Ascending aorta (tissue), 2 donors: ENCODE measurements around the gene CRHR2. TPM values are rescaled to one million over a fixed set of nuclear protein-coding genes. Genes with fewer than 3 reads are reported as not detected.

Source experiments
- DNase-seq, 2 donors: peaks; one replicate each; pipeline ENCODE4 v3.0.0-alpha.2; 2019; ENCODE audit warnings: low spot score in 2 of 2
- H3K27ac ChIP-seq, 2 donors: fragments of 200-600 bp; sonication (generic); one replicate each; pipeline ENCODE4 v1.5.1; 2016 to 2017; ENCODE audit warnings: mild to moderate bottlenecking in 1 of 2
- H3K27me3 ChIP-seq: fragments of 200-600 bp; sonication (generic); one replicate; pipeline ENCODE4 v1.5.1; 2017
- H3K36me3 ChIP-seq, 2 donors: fragments of 200-600 bp; sonication (generic); one replicate each; pipeline ENCODE4 v1.5.1; 2016
- H3K4me1 ChIP-seq, 2 donors: fragments of 200-600 bp; sonication (generic); one replicate each; pipeline ENCODE4 v1.5.1; 2016 to 2017; ENCODE audit warnings: mild to moderate bottlenecking in 1 of 2
- H3K4me3 ChIP-seq, 2 donors: fragments of 200-600 bp; sonication (generic); one replicate each; pipeline ENCODE4 v1.5.1; 2016 to 2017; ENCODE audit warnings: mild to moderate bottlenecking in 1 of 2
- H3K9me3 ChIP-seq, 2 donors: fragments of 200-600 bp; sonication (generic); one replicate each; pipeline ENCODE4 v1.5.1; 2016
- intact Hi-C: fragments of 100-400 bp; cut with DNase I; formaldehyde crosslinking; loops from one replicate; pipeline ENCODE4 v1.15.1; 2023
- total RNA-seq: library from RNA; depleted of rRNA; stranded (reverse); fragments of >200 nt; gene quantifications from one replicate; pipeline ENCODE4 v1.1.0, GENCODE V29; 2016
- TF ChIP-seq, protein P1 (sequence below), 3 experiments: fragments of 200-600 bp in 2 of 3; fragments of 450-650 bp in 1 of 3; sonication (generic) in 2 of 3; IDR thresholded peaks; one replicate each; pipeline ENCODE4 v1.5.1; 2016 to 2019; ENCODE audit warnings: antibody characterized with exemption in 3 of 3, mild to moderate bottlenecking in 1 of 3, moderate library complexity in 1 of 3

The CRHR2 gene
- total RNA-seq, 1 donor from 2014 or later: 3.1 TPM

DNA sequence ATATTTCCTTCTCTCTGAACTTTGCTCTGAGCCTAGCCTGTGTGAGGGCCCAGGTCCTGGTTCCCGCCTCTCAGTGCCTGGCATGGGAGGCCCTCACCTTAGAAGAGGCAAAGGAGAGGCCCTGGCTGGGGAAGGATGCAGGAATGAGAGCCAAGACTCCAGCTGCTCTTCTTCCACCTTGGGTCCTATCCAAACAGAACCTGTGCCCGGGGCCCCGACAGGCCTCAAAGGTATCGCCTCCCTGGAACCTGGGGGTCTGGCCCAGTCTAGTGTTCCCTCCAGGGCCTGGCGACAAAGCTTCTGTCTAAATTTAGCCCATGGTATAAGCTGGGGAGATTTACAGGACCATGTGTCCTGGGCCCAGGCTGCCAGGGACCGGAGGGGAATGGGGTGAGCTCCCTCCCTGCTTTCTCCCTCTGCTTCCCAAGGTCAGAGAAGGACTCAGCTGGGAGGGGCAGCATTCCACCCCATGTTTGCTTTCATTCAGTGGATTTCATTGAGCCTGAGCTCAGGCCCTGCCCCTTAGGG lies 12.0 kb upstream of the CRHR2 start:
- TF ChIP-seq, protein P1, sequence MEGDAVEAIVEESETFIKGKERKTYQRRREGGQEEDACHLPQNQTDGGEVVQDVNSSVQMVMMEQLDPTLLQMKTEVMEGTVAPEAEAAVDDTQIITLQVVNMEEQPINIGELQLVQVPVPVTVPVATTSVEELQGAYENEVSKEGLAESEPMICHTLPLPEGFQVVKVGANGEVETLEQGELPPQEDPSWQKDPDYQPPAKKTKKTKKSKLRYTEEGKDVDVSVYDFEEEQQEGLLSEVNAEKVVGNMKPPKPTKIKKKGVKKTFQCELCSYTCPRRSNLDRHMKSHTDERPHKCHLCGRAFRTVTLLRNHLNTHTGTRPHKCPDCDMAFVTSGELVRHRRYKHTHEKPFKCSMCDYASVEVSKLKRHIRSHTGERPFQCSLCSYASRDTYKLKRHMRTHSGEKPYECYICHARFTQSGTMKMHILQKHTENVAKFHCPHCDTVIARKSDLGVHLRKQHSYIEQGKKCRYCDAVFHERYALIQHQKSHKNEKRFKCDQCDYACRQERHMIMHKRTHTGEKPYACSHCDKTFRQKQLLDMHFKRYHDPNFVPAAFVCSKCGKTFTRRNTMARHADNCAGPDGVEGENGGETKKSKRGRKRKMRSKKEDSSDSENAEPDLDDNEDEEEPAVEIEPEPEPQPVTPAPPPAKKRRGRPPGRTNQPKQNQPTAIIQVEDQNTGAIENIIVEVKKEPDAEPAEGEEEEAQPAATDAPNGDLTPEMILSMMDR (IDR thresholded peaks at IDR 0.05): no peak
- intact Hi-C loops: no loop called here
- H3K36me3 ChIP-seq: no peaks in the 10 kb centered on the region
- DNase-seq: no peak
- no peak overlapping the region for H3K4me3 ChIP-seq
- H3K27ac ChIP-seq: no peak overlapping the region
- H3K9me3 ChIP-seq: no peaks in the 10 kb centered on the region
- no peaks in the 10 kb centered on the region for H3K27me3 ChIP-seq
- no peaks in the 10 kb centered on the region for H3K4me1 ChIP-seq

DNA sequence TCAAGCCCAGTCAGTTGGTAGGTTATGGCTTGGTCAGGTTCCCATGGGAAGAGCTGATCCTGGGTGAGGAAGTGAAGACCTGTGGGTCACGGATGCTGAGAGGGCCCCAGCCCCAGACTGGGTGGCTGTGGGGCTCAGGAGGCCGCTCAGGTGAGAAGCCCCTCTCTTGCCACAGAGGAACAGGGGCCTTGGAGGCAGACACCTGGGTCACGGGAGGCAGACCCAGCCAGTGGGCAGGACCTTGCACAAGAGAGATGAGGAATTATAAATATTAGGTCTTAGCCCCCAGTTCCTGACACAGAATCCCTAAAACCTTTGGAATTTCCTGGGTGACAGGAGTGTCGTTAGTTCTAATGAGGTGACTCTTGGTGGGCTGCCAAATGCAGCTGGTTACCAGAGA lies 10.6 kb upstream of the CRHR2 start:
- no peak for DNase-seq
- Histone ChIP-seq H3K27ac (no peak overlapping the region), H3K36me3 (no peaks in the 10 kb centered on the region), H3K9me3 (no peaks in the 10 kb centered on the region), H3K4me3 (no peak overlapping the region), H3K27me3 (no peaks in the 10 kb centered on the region), H3K4me1 (no peaks in the 10 kb centered on the region)
- intact Hi-C loops: no loop called here
- TF ChIP-seq, protein P1 (IDR thresholded peaks at IDR 0.05): no peak

DNA sequence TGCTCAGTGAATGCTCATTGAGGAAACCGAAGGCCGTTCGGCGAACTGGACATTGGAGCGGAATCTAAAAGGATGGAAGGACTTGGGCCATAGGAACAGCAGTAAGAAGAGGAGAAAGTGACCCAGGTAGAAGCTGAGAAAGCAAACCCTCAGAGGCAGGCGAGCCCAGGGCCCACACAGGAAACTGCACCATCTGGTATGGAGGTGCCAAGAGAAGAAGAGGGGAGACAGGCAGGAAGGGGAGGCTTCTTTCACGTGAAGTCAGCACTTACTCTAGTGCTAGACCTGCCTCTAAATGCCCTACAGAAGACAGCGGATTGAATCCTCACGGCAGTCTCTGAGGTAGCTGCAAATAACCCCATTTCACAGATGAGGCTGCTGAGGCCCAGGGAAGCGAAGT lies 10.2 kb upstream of the CRHR2 start:
- TF ChIP-seq, protein P1 (IDR thresholded peaks at IDR 0.05): no peak
- intact Hi-C loops: no loop called here
- Histone ChIP-seq H3K36me3 (no peaks in the 10 kb centered on the region), H3K4me1 (no peaks in the 10 kb centered on the region), H3K4me3 (no peak overlapping the region), H3K27me3 (no peaks in the 10 kb centered on the region), H3K27ac (no peak overlapping the region), H3K9me3 (no peaks in the 10 kb centered on the region)
- DNase-seq: no peak

DNA sequence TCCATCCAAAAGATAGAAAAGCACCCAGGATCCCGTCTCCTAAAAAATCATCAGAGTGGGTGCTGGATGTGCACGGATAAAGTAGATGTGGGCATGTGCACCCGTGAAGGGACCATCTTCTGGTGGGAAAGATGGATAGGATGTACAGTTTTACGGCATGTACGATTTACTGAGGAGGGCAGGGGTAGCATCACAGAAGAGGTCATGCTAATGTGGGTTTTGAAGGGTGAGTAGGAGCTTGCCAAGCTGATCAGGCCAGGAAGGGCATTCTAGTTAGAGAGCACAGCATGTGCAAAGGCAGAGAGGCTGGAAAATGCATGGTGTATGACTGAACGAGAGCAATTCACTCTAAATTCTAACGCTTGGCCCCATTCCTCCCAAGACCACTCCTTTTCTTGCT lies 7.8 kb upstream of the CRHR2 start:
- no peaks in the 10 kb centered on the region for H3K36me3 ChIP-seq
- no peak overlapping the region for H3K4me3 ChIP-seq
- intact Hi-C loops: no loop called here
- no peak for DNase-seq
- no peaks in the 10 kb centered on the region for H3K4me1 ChIP-seq
- no peaks in the 10 kb centered on the region for H3K9me3 ChIP-seq
- no peaks in the 10 kb centered on the region for H3K27me3 ChIP-seq
- no peak overlapping the region for H3K27ac ChIP-seq
- TF ChIP-seq, protein P1 (IDR thresholded peaks at IDR 0.05): no peak

DNA sequence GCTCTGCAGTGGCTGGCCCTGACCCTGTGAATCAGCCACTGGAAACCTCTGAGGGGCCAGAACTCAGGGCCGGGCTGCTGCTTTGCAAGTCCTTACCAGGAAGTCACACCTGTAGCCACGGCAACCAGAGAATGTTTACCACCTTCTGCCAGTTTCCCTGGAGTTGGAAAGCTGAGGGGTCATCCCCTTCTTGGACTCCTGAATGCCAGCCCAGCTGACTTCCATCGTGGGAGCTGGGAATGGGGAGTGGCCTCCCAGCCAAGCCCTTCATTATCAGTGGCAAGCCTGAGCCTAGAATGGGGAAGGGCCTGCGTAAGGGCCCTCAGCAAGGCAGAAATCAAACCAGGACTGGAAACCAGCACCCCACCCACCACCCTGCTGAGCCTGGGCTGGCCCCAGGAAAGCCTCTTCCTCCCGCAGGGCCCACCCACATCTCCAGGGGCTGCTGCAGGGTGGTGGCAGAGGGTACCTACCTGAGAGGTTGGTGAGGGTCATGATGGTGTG lies 6.5 kb upstream of the CRHR2 start:
- H3K4me3 ChIP-seq: no peak overlapping the region
- TF ChIP-seq, protein P1 (IDR thresholded peaks at IDR 0.05): no peak
- intact Hi-C loops: no loop called here
- DNase-seq: no peak
- no peaks in the 10 kb centered on the region for H3K9me3 ChIP-seq
- no peaks in the 10 kb centered on the region for H3K36me3 ChIP-seq
- no peaks in the 10 kb centered on the region for H3K4me1 ChIP-seq
- H3K27ac ChIP-seq: no peak overlapping the region
- H3K27me3 ChIP-seq: no peaks in the 10 kb centered on the region

DNA sequence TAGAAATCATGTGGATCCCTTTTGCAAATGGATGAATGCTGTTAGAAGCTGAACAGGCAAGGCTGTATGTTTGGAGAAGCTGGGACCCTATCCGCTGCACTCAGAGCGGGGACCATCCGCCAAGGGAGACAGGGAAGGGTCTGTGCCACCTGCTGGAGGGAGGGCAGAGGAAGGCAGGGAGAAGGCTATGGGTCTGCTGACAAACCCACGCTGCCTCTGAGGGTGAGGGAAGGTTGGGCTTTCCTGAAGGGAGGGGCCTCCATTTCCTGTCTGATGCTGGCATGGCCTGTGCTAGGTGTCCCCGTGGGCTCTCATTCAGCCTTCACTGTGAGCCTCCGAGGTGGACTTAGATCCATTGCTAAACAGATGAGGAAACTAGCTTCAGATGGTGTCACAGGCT lies 5.3 kb upstream of the CRHR2 start:
- Histone ChIP-seq H3K9me3 (no peaks in the 10 kb centered on the region), H3K4me3 (no peak overlapping the region), H3K4me1 (peaks cover 0 to 2% of the 10 kb centered on the region in 2 donors), H3K27me3 (no peaks in the 10 kb centered on the region), H3K27ac (no peak overlapping the region), H3K36me3 (no peaks in the 10 kb centered on the region)
- TF ChIP-seq, protein P1 (IDR thresholded peaks at IDR 0.05): no peak
- no peak for DNase-seq
- intact Hi-C loops: no loop called here
